BJ (cell line): ENCODE data around the gene TYW1B. TPM values are rescaled to one million over a fixed set of nuclear protein-coding genes. Genes with fewer than 3 reads are reported as not detected.
"Not testable (repeated sequence)": the region's sequence is repeated elsewhere in the genome, so short reads cannot be mapped to it uniquely, and the experiment has no call there.

ENCODE experiments used
- CTCF ChIA-PET: fragments of 350-600 bp; formaldehyde crosslinking; extraction: SDS; loops from one replicate; lab custom pipeline; 2021; ENCODE audit warnings: antibody characterized with exemption, inconsistent platforms; lab: Yijun Ruan, JAX
- POLR2A ChIA-PET: fragments of 300-600 bp; sonication (Branson Sonifier 250); formaldehyde crosslinking; extraction: SDS; loops from one replicate; lab custom pipeline; 2021; ENCODE audit warnings: antibody characterized with exemption; lab: Charles Lee
- DNase-seq: peaks from one replicate; pipeline ENCODE4 v3.0.0-alpha.2; 2011; ENCODE audit warnings: low read depth
- H3K27me3 ChIP-seq: 2 replicates; pipeline ENCODE4 v1.6.0; 2011; ENCODE audit warnings: low read length; ENCODE audit not compliant: control insufficient read depth, insufficient read depth
- H3K36me3 ChIP-seq: 2 replicates; pipeline ENCODE4 v1.5.1; 2011; ENCODE audit warnings: low read length; ENCODE audit not compliant: control insufficient read depth, insufficient read depth
- H3K4me3 ChIP-seq: 2 replicates; pipeline ENCODE4 v1.5.1; 2011; ENCODE audit warnings: low read depth, mild to moderate bottlenecking, control low read depth, low read length
- polyA plus RNA-seq: library from polyadenylated mRNA; depleted of rRNA; stranded (reverse); fragments of >200 nt; gene quantifications from 2 replicates; pipeline ENCODE4 v1.2.3, GENCODE V29; 2011
- TF ChIP-seq, protein P1 (sequence below): IDR thresholded peaks from 2 replicates; pipeline ENCODE4 v1.5.1; 2011; ENCODE audit warnings: low read depth, mild to moderate bottlenecking, control low read depth, inconsistent platforms, low read length, moderate library complexity; ENCODE audit not compliant: insufficient read depth

Gene TYW1B
- polyA plus RNA-seq, 1 experiment: 0.37 TPM

DNA sequence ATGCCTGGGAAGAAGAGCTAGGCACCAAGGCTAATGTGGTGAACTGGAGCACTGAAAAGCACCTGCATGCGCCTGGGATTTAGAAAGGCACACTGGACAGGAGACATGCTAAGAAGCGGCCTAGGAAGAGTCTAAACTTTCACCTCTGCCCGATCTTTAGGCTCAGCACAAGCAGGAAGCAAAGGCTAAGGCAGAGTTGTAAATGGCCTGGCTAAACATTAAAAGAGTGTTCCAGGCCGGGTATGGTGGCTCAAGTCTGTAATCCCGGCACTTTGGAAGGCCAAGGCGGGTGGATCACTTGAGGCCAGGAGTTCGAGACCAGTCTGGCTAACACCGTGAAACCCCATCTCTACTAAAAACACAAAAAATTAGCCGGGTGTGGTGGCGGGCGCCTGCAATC is 88.3 kb downstream of the TYW1B start:
- DNase-seq, H3K4me3 ChIP-seq, POLR2A ChIA-PET, H3K27me3 ChIP-seq, CTCF ChIA-PET, H3K36me3 ChIP-seq: not testable (repeated sequence)

DNA sequence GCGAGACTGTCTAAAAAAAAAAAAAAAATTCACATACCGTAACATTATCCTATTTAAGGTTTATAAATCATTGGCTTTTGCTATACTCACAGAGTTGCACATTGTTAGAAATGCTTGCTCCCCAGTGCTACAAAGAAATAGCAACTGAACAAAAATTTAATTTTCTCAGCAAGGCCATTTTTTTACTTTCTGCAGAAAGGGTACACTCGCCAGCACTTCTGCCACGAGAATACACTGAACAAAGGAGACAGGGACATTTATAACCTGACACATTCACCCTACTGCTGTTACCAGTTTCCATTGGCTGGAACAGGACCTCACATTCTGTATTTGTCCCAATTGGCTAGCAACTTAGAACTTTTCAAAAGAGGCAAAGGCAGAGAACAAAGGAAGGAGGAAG is 92.1 kb downstream of the TYW1B start:
- H3K36me3 ChIP-seq, H3K27me3 ChIP-seq, DNase-seq, POLR2A ChIA-PET, H3K4me3 ChIP-seq, CTCF ChIA-PET: not testable (repeated sequence)

DNA sequence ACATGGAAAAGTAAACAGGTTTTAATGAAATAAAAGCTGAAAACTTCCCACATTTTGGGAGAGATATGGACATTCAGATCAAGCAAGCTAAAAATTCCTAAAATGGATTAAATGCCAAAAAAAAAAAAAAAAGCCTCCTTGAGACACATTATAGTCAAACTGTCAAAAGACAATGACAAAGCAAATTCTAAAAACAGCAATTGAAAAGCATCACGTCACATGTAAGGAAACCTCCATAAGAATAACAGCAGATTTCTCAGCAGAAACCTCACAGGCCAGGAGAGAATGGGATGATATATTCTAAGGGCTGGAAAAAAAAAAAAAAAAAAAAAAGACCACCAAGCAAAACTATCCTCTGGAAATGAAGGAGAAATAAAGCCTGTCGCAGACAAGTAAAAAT is 97.2 kb downstream of the TYW1B start:
- DNase-seq, H3K27me3 ChIP-seq, POLR2A ChIA-PET, CTCF ChIA-PET, H3K4me3 ChIP-seq, H3K36me3 ChIP-seq: not testable (repeated sequence)

DNA sequence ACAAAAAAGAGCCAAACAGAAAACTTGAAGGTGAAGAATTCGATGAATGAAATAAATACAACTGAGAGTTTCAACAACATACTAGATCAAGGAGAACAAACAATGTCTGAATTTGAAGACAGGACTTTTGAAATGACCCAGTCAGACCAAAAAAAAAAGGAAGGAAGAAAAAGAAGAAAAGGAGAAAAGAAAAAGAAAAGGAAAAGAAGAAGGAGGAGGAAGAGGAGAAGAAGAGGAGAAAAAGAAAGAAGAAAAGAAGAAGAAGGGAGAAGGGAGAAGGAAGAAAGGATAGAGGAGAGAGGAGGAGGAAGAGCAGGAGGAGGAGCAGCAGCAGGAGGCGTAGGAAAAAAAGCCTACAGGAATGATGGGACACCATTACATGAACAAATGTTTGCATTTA is 97.6 kb downstream of the TYW1B start:
- POLR2A ChIA-PET, H3K36me3 ChIP-seq, CTCF ChIA-PET, H3K4me3 ChIP-seq, DNase-seq, H3K27me3 ChIP-seq: not testable (repeated sequence)

DNA sequence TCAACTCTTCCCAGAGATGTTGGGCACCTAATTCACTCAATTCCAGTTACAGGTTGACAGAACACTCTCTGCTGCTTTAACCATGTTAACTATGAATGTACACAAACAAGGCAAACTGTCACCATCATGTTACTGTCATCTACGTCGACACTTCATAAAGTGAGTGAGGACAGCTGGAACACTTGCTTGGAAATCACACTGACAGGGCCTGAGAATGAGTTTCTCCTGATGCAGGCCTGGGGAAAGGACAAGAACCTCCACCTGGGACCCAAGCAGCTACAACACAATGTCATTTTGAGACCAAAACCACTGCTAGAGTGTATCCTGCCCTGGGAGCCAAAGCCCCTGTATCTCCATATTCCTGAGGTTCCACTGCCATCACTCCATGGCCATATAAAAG is 98.9 kb downstream of the TYW1B start:
- H3K27me3 ChIP-seq, H3K36me3 ChIP-seq, POLR2A ChIA-PET, CTCF ChIA-PET, H3K4me3 ChIP-seq, DNase-seq: not testable (repeated sequence)

DNA sequence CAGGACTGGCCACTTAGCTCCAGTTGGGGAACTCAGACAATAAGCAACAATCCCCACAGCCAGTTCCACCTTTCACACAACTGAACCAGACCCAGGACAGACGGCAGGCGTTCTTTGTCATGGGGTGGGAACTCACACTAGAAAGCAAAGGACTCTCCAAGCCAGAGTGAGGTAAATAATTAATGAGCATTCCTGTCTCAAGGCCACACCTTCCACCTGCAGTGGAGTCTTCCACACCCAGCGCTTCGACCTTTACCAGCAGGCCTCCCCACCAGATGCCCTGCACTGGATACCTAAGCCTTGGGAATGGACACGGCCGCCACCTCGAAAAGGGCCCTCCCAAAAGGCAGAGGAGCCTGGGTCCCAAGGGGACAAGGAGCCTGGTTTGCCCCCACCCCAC is 105.3 kb downstream of the TYW1B start:
- H3K4me3 ChIP-seq, POLR2A ChIA-PET, H3K27me3 ChIP-seq, DNase-seq, H3K36me3 ChIP-seq, CTCF ChIA-PET: not testable (repeated sequence)

DNA sequence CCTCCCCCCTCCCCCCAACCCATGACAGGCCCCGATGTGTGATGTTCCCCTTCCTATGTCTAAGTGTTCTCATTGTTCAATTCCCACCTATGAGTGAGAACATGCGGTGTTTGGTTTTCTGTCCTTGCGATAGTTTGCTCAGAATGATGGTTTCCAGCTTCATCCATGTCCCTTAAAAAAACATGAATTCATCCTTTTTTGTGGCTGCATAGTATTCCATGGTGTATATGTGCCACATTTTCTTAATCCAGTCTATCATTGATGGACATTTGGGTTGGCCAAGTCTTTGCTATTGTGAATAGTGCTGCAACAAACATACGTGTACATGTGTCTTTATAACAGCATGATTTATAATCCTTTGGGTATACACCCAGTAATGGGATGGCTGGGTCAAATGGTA is 107.1 kb downstream of the TYW1B start:
- H3K4me3 ChIP-seq, DNase-seq, POLR2A ChIA-PET, CTCF ChIA-PET, H3K27me3 ChIP-seq, H3K36me3 ChIP-seq: not testable (repeated sequence)

DNA sequence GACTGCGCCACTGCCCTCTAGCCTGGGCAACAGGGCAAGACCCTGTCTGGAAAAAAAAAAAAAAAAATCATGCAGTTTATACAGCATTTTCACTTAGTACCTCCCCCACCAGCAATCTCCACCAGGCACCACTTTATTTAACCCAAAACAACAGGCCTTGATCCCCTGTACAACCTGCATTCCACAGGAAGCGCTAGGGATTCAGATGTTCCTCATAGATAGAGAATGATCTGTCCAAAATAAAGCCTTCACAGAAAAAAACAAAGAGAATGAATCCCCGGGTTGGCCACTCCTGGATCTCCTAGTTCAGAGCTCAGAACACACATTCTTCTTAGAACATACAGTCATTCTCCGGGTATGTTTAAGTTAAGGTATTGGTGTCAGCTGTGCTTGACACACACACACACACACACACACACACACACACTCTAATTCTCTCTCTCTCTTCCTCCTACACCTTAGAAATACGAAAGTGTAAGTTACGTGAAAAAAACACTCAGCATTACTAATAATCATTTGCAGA is 110.7 kb downstream of the TYW1B start:
- CTCF ChIA-PET, DNase-seq, POLR2A ChIA-PET: not testable (repeated sequence)

DNA sequence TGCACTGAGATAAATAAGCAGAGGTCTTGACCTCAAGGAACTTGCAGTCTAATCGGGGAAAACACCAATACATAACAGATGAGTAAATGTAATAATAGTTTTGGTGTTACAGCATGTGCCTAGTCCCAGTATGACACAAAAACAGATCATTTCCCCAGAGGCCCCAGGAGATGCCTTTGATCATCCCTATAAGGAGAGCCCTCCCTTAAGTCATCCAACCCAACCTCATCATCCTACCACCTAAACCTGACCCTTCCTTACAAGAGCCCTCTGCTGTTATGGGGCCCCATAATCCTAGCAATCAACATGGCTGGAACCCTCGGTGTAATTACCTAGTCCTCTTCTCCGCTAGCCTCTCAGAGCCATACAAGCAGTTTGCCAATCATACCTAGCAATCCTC is 116.1 kb downstream of the TYW1B start:
- POLR2A ChIA-PET, H3K27me3 ChIP-seq, CTCF ChIA-PET, H3K36me3 ChIP-seq, DNase-seq, H3K4me3 ChIP-seq: not testable (repeated sequence)

More for the DNA sequence above, 110.7 kb downstream of the TYW1B start:
- H3K4me3 ChIP-seq, H3K36me3 ChIP-seq, H3K27me3 ChIP-seq: not testable (repeated sequence)

DNA sequence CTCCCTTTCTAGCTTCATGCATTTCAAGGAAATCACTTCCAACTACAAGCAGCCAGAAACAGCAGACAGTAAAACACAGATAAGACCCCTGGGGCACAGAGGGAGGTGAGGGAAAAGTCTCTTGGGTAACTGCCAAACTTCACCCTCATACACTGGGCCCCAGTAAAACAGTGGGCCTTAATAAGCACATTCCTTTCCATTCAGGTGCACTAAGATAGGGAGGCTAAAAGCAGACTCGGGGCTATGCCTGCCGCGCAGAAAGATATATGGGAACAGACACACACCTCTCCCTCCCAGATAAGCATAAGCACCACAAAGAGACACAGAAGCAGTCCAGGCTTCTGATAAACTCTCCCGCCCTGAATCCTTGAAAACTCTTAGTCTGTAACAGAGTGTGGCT is 117.0 kb downstream of the TYW1B start:
- DNase-seq: no peak

More for the DNA sequence above, 117.0 kb downstream of the TYW1B start:
- Histone ChIP-seq H3K36me3 (no peaks in the 10 kb centered on the region), H3K27me3 (no peaks in the 10 kb centered on the region), H3K4me3 (no peak overlapping the region)
- ChIA-PET CTCF (no interaction called here), POLR2A (no interaction called here)
- TF ChIP-seq, protein P1, sequence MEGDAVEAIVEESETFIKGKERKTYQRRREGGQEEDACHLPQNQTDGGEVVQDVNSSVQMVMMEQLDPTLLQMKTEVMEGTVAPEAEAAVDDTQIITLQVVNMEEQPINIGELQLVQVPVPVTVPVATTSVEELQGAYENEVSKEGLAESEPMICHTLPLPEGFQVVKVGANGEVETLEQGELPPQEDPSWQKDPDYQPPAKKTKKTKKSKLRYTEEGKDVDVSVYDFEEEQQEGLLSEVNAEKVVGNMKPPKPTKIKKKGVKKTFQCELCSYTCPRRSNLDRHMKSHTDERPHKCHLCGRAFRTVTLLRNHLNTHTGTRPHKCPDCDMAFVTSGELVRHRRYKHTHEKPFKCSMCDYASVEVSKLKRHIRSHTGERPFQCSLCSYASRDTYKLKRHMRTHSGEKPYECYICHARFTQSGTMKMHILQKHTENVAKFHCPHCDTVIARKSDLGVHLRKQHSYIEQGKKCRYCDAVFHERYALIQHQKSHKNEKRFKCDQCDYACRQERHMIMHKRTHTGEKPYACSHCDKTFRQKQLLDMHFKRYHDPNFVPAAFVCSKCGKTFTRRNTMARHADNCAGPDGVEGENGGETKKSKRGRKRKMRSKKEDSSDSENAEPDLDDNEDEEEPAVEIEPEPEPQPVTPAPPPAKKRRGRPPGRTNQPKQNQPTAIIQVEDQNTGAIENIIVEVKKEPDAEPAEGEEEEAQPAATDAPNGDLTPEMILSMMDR: no peak
